ENCODE data around the gene KNOP1. TPM values are rescaled to one million over a fixed set of nuclear protein-coding genes. Genes with fewer than 3 reads are reported as not detected.

The KNOP1 gene
- total and polyA plus RNA-seq, 12 donors, result 8.1 to 30.6 (median 13.7) TPM

DNA sequence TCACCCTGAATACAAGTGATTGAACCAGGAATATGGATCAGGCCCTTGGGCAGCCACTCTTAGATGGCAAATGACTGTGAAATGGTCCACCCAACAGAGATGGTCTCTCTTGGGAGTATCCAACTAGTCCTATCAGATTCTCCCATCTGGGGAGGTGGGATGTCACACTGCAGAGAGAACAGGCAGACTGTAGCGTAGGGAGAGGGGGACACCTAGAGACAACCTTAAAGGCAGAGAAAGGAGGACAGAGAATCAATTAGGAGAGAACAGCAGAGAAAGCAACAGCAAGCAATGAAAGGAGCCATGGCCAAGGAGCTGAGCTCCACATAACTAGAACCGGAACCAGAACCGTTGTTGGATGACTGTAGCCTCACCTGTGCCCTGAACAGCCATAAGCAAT is 37.2 kb upstream of the KNOP1 start:
- Histone ChIP-seq H3K4me1 (replicated peaks in 1 of 2) (no peaks in the 10 kb centered on the region), H3K27ac (peak overlapping the region in 1 of 5 donors; percentile 8), H3K36me3 (replicated peaks in 1 of 2) (no peaks in the 10 kb centered on the region), H3K4me3 (no peak overlapping the region), H3K9me3 (replicated peaks in 1 of 3) (no peaks in the 10 kb centered on the region), H3K27me3 (no peaks in the 10 kb centered on the region)
- WGBS, 4 donors, result 93 to 98% (median 96%) methylated on average over 3 of the region's 3 CpGs
- TF ChIP-seq POLR2A (IDR thresholded peaks at IDR 0.05), result no peak
- TF ChIP-seq, protein P1, sequence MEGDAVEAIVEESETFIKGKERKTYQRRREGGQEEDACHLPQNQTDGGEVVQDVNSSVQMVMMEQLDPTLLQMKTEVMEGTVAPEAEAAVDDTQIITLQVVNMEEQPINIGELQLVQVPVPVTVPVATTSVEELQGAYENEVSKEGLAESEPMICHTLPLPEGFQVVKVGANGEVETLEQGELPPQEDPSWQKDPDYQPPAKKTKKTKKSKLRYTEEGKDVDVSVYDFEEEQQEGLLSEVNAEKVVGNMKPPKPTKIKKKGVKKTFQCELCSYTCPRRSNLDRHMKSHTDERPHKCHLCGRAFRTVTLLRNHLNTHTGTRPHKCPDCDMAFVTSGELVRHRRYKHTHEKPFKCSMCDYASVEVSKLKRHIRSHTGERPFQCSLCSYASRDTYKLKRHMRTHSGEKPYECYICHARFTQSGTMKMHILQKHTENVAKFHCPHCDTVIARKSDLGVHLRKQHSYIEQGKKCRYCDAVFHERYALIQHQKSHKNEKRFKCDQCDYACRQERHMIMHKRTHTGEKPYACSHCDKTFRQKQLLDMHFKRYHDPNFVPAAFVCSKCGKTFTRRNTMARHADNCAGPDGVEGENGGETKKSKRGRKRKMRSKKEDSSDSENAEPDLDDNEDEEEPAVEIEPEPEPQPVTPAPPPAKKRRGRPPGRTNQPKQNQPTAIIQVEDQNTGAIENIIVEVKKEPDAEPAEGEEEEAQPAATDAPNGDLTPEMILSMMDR (IDR thresholded peaks at IDR 0.05), result no peak
- no peak for DNase-seq
- intact Hi-C loops (cut with DNase I), result no loop called here

- H3K27me3 ChIP-seq, result no peaks in the 10 kb centered on the region
- H3K27ac ChIP-seq, result peak overlapping the region in 1 of 5 donors; percentile 8
- no peaks in the 10 kb centered on the region for H3K4me1 ChIP-seq (replicated peaks in 1 of 2)
- WGBS, 4 donors, result 68 to 82% (median 78%) methylated on average over 1 of the region's 1 CpG
- intact Hi-C loops (cut with DNase I), result no loop called here
- H3K36me3 ChIP-seq (replicated peaks in 1 of 2), result no peaks in the 10 kb centered on the region
- no peak for TF ChIP-seq POLR2A (IDR thresholded peaks at IDR 0.05)
- TF ChIP-seq, protein P1 (IDR thresholded peaks at IDR 0.05), result no peak
- H3K4me3 ChIP-seq, result no peak overlapping the region
- no peaks in the 10 kb centered on the region for H3K9me3 ChIP-seq (replicated peaks in 1 of 3)
- DNase-seq, result no peak
Measured at GRCh38 chr16:19754644-19755036, 36.6 kb upstream of the KNOP1 start.

DNA sequence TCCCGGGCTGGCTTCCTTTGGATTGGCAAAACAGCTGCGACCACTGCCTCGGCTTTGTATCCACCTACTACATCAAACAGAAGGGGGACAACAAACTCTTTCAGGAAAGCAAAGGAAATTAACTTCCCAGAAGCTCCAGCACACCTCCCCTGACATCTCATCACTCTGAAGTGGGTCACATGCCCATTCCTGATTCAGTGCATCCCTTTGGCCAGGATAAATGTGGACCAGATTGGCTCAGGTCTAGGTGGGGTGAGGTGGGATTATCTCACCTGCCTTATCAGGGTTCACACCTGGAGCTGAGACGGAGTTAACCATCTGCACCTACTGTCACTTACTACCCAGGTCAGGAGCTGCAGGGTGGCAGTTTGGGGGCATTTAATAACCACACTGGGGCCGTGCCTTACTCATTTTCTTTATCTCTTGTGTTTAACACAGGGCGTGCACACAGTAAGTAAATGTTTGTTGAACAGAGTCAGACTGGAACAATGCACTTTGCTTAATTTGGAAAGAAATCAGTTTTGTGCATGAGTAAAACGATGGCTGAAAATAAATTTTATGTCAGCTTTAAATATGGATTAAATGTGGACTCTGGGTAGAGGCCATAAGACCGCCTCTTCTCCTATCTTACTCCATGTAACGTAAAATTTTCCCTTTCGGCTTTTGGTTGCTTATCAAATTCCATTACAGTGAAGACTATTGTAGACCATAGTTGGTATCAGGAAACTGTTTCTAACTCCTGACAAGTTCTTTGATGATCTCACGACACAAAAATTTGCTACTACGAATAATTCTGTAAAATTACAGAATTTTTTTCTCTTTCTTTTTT is 36.0 kb upstream of the KNOP1 start:
- Histone ChIP-seq H3K9me3 (replicated peaks in 1 of 3) (no peaks in the 10 kb centered on the region), H3K36me3 (replicated peaks in 1 of 2) (no peaks in the 10 kb centered on the region), H3K27ac (peak overlapping the region in 1 of 5 donors; percentile 2), H3K4me3 (no peak overlapping the region), H3K4me1 (replicated peaks in 1 of 2) (no peaks in the 10 kb centered on the region), H3K27me3 (no peaks in the 10 kb centered on the region)
- TF ChIP-seq, protein P1 (IDR thresholded peaks at IDR 0.05), result no peak
- TF ChIP-seq POLR2A (IDR thresholded peaks at IDR 0.05), result no peak
- WGBS, 4 donors, result 77 to 87% (median 80%) methylated on average over 12 of the region's 12 CpGs
- DNase-seq, result no peak
- intact Hi-C loops (cut with DNase I), result no loop called here

DNA sequence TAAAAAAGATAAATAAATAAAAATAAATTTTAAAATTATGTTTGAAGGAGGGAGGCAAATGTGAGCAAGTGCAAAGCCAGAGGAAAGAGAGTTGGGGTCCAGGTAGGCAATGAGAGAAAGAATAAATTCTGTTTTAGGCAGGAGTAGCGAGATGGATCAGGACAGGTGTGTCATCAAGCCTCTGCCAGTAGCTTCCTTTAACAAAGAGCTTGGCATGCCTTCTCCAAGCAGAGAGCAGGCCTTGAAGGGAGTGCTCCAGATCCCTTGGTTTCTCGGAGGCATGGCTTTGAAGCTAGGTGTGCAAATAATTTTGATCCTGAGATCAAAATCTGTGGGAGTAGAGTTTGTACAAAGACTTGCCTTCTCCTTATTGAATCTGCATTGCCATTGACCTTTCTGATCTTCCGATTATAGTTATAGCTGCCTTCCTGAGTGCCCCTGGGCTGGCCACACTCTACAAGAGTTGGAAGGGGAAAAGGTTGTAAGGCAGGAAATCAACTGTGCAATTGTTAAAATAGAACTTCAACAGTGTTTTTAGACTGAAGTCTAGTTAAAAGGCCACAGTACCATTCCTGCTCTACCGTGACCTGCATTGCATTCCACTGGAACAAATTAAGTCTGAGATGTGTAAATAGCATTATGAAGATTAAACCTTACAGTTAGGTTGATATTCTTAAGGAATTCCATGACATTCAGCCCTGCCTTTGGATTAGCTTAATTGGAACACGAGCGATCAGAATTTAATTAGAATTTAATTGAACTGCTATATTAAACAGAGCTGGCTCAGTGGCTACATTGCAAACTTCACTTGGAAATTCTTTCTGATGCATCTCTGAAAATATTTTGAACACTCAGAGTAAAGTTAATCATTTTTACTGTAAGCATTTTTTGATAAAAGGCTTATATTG is 33.7 kb upstream of the KNOP1 start:
- 83 to 90% (median 90%) methylated on average over 6 of the region's 6 CpGs for WGBS, 4 donors
- H3K27ac ChIP-seq, result no peak overlapping the region

More for the DNA sequence above, 33.7 kb upstream of the KNOP1 start:
- peaks cover 0 to 4% of the 10 kb centered on the region in 2 donors for H3K4me1 ChIP-seq (replicated peaks in 1 of 2)
- intact Hi-C loops (cut with DNase I), result no loop called here
- TF ChIP-seq, protein P1 (IDR thresholded peaks at IDR 0.05), result no peak
- no peak for TF ChIP-seq POLR2A (IDR thresholded peaks at IDR 0.05)
- H3K36me3 ChIP-seq (replicated peaks in 1 of 2), result no peaks in the 10 kb centered on the region
- no peaks in the 10 kb centered on the region for H3K27me3 ChIP-seq
- DNase-seq, result no peak
- no peaks in the 10 kb centered on the region for H3K9me3 ChIP-seq (replicated peaks in 1 of 3)
- H3K4me3 ChIP-seq, result no peak overlapping the region
